ENCODE data around the gene RIMOC1.
"Not testable (repeated sequence)": the region's sequence is repeated elsewhere in the genome, so short reads cannot be mapped to it uniquely, and the experiment has no call there.

The RIMOC1 gene

GRCh38 chr5:41891066-41891707 is 13.0 kb upstream of the RIMOC1 start:
- peak; percentile 31 for DNase-seq (ENCODE audit: low spot score)

DNA sequence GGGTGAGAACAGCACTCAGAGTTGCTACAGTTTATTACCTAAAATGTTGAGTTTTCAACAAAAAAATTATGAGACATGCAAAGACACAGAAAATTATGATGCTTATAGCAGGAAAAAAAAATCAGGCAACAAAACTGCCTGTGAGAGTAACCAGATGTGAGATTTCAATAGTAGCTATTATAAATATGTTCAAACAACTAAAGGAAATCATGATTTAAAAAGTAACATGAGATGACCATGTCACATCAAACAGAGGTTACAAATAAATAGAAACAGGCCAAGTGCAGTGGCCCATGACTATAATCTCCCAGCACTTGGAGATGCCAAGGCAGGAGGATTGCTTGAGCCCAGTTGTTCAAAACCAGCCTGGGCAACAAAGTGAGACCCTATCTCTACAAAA is 12.1 kb upstream of the RIMOC1 start:
- no peak for DNase-seq (ENCODE audit: low spot score)

DNA sequence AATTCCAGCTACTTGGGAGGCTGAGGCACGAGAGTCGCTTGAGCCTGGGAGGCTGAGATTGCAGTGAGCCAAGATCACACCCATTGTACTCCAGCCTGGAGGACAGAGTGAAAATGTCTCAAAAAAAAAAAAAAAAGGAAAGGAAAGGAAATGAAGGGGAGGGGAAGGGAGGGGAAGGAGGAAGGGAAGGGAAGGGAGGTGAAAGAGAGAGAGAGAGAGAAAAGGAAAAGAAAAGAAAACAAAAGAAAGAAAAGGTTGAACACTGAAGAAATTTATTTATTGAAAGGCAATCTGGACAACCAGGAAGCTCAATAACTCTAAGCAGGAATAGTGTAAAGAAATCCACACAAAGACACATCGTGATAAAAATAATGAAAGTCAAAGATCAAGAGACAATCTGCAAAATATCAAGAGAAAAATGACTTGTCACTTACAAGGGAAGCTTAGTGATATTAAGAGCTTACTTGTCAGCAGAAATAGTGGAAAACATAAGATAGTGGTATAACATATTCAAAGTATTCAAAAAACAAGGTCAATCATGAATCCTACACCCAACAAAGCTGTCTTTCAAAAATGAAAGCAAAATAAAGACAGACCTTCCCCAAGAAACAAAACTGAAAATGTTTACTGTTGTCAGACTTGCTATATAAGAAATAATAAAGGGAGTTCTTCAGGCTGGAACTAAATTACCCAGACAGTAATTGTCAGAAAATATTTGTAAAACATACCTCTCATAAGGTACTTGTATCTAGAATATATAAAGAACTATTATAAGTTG is 10.9 kb upstream of the RIMOC1 start:
- DNase-seq (ENCODE audit: low spot score): no peak

DNA sequence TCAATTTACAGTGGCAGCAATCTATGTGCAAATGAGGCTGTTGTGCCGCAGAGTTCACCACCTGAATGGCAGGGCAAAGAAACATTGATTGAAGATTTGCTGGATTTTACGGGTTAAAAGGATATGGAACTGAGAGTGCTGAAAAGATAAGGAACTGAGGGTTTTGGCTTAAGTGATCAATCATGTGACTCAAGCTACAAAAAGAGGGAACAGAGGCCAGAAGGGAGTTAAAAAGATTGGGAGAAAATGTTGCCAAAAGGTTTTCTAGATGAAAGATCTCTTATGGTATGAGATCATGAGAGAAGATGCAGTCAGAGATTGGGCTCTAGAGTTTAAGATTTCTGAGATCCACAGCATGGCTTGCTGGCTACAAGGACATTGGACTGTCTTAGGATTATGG is 7.9 kb upstream of the RIMOC1 start:
- no peak for DNase-seq (ENCODE audit: low spot score)

- no peak for DNase-seq (ENCODE audit: low spot score)
Measured at GRCh38 chr5:41903382-41903891, 707 bp upstream of the RIMOC1 start.

GRCh38 chr5:41906151-41906550 is 2.0 kb downstream of the RIMOC1 start:
- DNase-seq (ENCODE audit: low spot score): no peak

GRCh38 chr5:41908374-41909079 is 4.4 kb downstream of the RIMOC1 start:
- DNase-seq (ENCODE audit: low spot score): no peak

DNA sequence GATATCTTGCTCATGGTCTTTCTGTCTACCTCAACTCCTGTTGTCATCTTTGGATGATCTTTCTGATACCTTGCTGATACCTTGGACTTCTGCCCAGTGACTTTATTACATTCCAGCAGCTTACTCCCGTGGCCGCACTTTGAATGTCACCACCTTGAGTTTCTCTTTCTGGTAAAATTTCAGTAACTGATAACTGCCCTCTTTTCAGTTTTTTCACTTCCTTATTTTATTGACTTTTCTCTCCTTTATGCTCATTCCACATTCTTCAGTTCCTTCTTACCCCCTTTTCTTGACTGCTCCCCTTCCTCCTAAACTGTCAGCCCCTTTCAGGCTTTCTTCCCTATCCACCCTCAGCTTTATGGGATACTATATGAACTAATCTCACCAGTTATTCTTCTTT is 14.0 kb downstream of the RIMOC1 start:
- DNase-seq (ENCODE audit: low spot score): no peak

DNA sequence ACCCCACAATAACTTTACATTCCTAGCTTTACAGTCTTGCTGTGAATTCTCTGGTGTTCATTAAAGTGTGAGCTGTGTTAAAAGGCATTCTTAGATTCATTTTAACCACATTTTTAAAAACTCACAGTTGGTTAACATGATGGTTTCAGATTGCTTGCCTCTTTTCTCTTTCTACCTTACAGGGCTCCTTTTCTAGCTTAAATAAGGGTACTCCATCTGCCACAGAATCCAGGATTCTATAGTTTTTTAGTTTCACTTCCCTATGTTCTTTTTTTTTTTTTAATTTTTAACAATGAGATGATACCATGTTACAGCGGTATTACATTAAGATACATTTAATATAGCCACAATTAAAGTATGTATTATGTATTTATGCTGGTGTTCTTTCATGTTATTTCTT is 17.0 kb downstream of the RIMOC1 start:
- DNase-seq (ENCODE audit: low spot score): no peak

- no peak for DNase-seq (ENCODE audit: low spot score)
Measured at GRCh38 chr5:41921874-41922273, 17.7 kb downstream of the RIMOC1 start.

DNA sequence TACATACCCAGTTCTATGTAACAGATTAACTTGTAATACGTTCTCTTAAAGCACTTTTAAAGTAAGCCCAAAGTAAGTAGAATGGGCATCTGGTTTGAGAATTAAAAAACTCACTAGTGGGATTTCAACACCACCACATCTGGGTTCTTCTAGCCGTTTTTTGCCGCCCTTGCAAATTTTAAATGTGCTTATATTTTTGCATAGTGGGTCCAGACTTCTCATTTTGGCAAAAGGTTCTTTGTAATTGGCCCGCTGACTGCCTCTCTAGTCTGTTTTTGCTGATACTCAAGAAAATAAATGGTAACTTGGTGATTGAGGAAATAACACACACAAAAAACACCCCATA is 20.4 kb downstream of the RIMOC1 start:
- DNase-seq (ENCODE audit: low spot score): no peak

DNA sequence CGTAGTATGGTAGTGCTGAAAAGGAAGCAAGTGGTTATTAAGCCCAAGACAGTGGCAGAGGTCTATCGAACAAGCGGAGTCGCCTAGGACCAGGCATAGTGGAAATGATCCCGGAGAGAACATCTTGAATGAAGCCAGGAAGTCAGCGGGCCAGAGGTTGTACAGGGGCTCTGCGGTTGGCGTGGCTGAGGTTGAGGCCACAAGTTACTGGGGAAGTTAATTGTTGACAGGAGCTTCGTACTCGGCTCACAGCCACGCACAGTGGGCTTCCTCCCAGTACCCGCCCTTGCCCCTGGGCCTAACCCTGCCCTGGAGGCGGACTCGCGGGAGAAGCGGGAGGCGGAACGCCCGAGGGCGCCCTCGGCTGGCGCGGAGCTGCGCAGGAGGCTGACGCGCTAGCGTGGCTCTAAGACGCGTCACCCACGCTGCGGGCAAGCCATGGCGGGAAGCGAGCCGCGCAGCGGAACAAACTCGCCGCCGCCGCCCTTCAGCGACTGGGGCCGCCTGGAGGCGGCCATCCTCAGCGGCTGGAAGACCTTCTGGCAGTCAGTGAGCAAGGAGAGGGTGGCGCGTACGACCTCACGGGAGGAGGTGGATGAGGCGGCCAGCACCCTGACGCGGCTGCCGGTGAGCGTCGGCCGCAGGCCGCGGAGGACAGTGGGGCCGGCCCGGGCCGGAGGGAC is 20.9 kb downstream of the RIMOC1 start, which contains the start of gene FBXO4:
TSS of gene FBXO4 (plus strand) at position 410 of the 683 bp plus-strand sequence. CDS start at position 439, 29 bp downstream.
- DNase-seq (ENCODE audit: low spot score): peak; percentile 88

DNA sequence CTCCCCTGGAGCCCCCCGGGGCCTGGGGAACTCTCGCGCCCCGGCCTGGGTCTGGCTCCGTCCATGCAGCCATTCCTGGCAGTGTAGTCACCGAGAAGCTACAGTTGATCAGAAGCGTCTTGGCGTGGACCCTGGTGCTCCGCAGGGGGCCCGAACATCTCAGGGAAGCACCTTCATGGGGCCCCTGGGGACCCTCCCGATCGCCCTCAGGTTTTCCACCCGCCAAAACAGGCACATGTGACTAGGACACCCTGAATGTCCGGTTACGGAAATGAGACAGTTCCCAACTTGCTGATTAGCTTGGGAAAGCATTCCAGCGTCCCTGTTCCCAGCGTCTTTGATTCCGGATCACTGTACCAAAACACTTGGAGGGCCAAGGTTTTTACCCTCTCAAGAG is 21.4 kb downstream of the RIMOC1 start:
- DNase-seq (ENCODE audit: low spot score): peak; percentile 34

- DNase-seq (ENCODE audit: low spot score): no peak
Measured at GRCh38 chr5:41927604-41928003, 23.5 kb downstream of the RIMOC1 start.

GRCh38 chr5:41929035-41929434 is 24.9 kb downstream of the RIMOC1 start:
- no peak for DNase-seq (ENCODE audit: low spot score)

DNA sequence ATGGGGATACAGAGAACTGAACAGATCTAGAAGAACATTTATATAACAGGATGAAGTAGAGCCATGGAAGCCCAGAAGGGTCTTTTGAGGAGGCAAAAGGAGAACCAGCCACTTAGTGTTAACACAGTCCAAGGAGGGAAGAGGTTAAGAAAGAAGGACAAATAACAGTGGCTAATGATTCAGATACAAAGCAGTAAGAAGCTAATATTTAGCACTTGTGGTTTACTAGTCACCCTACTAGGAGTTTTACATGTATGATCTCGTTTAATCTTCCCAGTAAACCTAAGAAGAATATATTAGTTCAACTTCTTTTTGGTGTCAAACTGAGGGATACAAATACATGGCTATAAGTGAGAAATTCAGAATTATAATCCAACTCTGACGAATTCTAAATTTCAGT is 28.6 kb downstream of the RIMOC1 start:
- DNase-seq (ENCODE audit: low spot score): no peak

- DNase-seq (ENCODE audit: low spot score): no peak
Measured at GRCh38 chr5:41935544-41935943, 31.4 kb downstream of the RIMOC1 start.

GRCh38 chr5:41940641-41941040 is 36.5 kb downstream of the RIMOC1 start:
- DNase-seq (ENCODE audit: low spot score): no peak

- DNase-seq (ENCODE audit: low spot score): not testable (repeated sequence)
Measured at GRCh38 chr5:41945332-41945955, 41.3 kb downstream of the RIMOC1 start.

GRCh38 chr5:41951224-41951623 is 47.1 kb downstream of the RIMOC1 start:
- DNase-seq (ENCODE audit: low spot score): no peak
